Activated naive CD8-positive, alpha-beta T cell treated with anti-CD3 and anti-CD28 coated beads, Interleukin-2, amount 10 ng/mL, durations not matched to agents 7 days and 5 days (primary cell): ENCODE data around the gene TARS1. TPM values are rescaled to one million over a fixed set of nuclear protein-coding genes. Genes with fewer than 3 reads are reported as not detected.

Experiments used
- ATAC-seq: fragments of 150-1000 bp; cut with Tn5 transposase; one replicate; pipeline ENCODE4 v1.10.0; 2021; ENCODE audit warnings: low read depth, moderate library complexity
- POLR2A ChIA-PET: fragments of 350-600 bp; sonication (Branson Sonifier 250); formaldehyde crosslinking; loops from one replicate; lab custom pipeline; 2021; ENCODE audit warnings: antibody characterized with exemption; lab: Charles Lee
- DNase-seq: peaks from one replicate; pipeline ENCODE4 v3.0.0; 2021
- H3K27ac Mint-ChIP-seq: one replicate; pipeline ENCODE4 v1.8.0; 2022; ENCODE audit warnings: mild to moderate bottlenecking, mixed read lengths
- H3K27me3 Mint-ChIP-seq: one replicate; pipeline ENCODE4 v1.8.0; 2022; ENCODE audit warnings: mild to moderate bottlenecking, moderate library complexity, mixed read lengths
- H3K36me3 Mint-ChIP-seq: one replicate; pipeline ENCODE4 v1.8.0; 2021; ENCODE audit warnings: mild to moderate bottlenecking, mixed read lengths
- H3K4me1 Mint-ChIP-seq: one replicate; pipeline ENCODE4 v1.8.0; 2021; ENCODE audit warnings: mixed read lengths
- H3K4me3 Mint-ChIP-seq: one replicate; pipeline ENCODE4 v1.8.0; 2022; ENCODE audit warnings: mild to moderate bottlenecking, moderate library complexity, mixed read lengths
- H3K9me3 Mint-ChIP-seq: one replicate; pipeline ENCODE4 v1.8.0; 2021; ENCODE audit warnings: mixed read lengths
- total RNA-seq, 2 experiments: library from RNA; stranded (reverse); gene quantifications; one replicate each; pipeline ENCODE4 v1.2.3, GENCODE V29; 2021

TARS1 gene
- total RNA-seq, 2 experiments from 2014 or later, result 165 to 168 TPM

GRCh38 chr5:33457126-33457525 lies 16.4 kb downstream of the TARS1 start:
- peaks cover 6% of the 10 kb centered on the region for H3K4me1 Mint-ChIP-seq
- H3K27me3 Mint-ChIP-seq, result no peaks in the 10 kb centered on the region
- ATAC-seq, result no peak
- peaks cover 41% of the 10 kb centered on the region for H3K36me3 Mint-ChIP-seq
- DNase-seq, result no peak
- no peak overlapping the region for H3K4me3 Mint-ChIP-seq
- no peak overlapping the region for H3K27ac Mint-ChIP-seq
- POLR2A ChIA-PET, result interaction anchor here (1.1 kb wide), 1 partner anchor 11 kb away, joined by 3 read pairs; no protein-coding TSS in a partner anchor
- H3K9me3 Mint-ChIP-seq, result no peaks in the 10 kb centered on the region

DNA sequence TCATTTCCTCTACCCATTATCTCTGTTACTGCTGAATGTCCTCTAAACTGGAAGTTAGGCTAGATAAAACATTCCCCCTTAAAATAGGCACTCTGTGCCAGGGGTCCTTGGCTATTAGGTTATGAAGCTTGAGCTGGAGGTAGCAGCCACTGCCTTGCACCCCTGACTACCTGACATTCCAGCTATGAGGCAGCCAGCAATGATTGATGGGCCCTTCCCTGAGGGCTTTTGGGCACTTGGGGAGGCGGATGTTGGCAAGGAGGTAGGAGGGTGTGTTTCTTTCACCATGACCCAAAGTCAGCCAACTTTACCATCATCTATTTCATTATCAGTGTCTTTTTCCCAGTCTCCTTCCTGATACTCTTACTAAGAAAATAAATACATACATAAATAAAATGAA lies 17.1 kb downstream of the TARS1 start:
- Mint-ChIP-seq H3K27me3 (no peaks in the 10 kb centered on the region), H3K27ac (no peak overlapping the region), H3K36me3 (peaks cover 43% of the 10 kb centered on the region), H3K4me1 (peaks cover 4% of the 10 kb centered on the region), H3K9me3 (no peaks in the 10 kb centered on the region), H3K4me3 (no peak overlapping the region)
- POLR2A ChIA-PET, result interaction anchor here (1.1 kb wide), 1 partner anchor 12 kb away, joined by 3 read pairs; no protein-coding TSS in a partner anchor
- ATAC-seq (no peak), DNase-seq (no peak)

DNA sequence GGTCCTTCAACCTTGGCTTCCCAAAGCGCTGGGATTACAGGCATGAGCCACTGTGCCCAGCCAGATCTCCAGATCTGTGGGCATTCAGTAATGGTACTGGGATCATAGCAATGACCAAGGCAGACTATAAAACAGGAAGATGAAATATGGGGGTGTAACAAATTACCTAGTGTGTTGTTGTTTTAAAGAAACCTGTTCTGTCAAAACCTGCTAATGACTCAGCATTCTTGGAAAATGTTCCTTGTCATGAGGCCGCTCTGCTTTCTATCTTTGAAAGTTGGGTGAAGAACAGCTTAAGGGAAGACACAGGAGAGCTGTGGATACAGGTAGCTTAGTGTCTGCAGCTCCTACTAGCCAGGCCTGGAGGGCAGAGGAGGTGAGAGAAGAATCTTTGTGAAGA lies 19.4 kb downstream of the TARS1 start:
- POLR2A ChIA-PET, result interaction anchor here (0.7 kb wide), 1 partner anchor 19 kb away, joined by 6 read pairs; no protein-coding TSS in a partner anchor
- Mint-ChIP-seq H3K36me3 (peaks cover 40% of the 10 kb centered on the region), H3K4me3 (no peak overlapping the region), H3K4me1 (no peaks in the 10 kb centered on the region), H3K27ac (peak overlapping the region; percentile 39), H3K9me3 (no peaks in the 10 kb centered on the region), H3K27me3 (no peaks in the 10 kb centered on the region)
- ATAC-seq (no peak), DNase-seq (no peak)

DNA sequence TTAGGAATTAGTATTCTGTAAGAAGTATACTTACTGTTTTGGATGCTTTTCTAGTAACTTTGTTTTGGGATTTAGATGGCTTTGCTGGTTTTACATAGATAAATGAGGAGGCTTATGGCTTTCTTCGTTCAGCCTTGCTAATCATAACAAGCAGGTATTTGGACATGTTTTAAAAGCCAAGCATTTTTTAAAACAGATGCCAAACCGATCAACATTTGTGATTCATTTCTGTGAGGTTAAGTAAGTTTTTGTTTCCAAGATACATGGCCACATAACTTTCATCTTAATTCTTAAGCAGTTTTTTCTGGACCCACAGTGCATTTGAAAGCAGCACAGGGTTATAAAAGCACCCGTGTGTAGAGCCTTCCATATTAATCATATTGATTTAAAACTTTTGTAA lies 21.7 kb downstream of the TARS1 start:
- Mint-ChIP-seq H3K4me3 (no peak overlapping the region), H3K27ac (no peak overlapping the region), H3K27me3 (no peaks in the 10 kb centered on the region), H3K36me3 (peaks cover 37% of the 10 kb centered on the region), H3K9me3 (no peaks in the 10 kb centered on the region), H3K4me1 (no peaks in the 10 kb centered on the region)
- ATAC-seq, result no peak
- no peak for DNase-seq
- POLR2A ChIA-PET, result no interaction called here

DNA sequence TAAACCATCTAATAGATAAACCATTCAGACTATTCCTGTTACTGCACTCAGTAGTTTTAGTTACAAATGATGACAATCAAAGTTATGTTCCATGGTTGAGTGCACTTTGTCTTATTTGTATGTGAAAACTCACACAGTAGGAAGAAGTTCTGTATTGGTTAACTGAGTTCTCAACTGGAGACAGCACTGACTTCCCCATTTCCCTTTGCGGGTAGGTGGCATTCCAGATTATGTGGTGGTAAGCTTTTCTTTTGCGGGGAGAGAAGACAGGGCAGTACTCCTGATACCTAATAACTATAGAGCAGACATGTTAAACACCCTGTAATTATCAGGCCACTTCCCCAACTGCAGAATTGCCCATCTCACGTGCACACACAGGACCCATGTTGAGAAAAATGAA lies 24.4 kb downstream of the TARS1 start:
- H3K4me3 Mint-ChIP-seq, result no peak overlapping the region
- no peak for ATAC-seq
- H3K4me1 Mint-ChIP-seq, result no peaks in the 10 kb centered on the region
- no peak overlapping the region for H3K27ac Mint-ChIP-seq
- DNase-seq, result no peak
- POLR2A ChIA-PET, result no interaction called here
- peaks cover 39% of the 10 kb centered on the region for H3K36me3 Mint-ChIP-seq
- H3K9me3 Mint-ChIP-seq, result no peaks in the 10 kb centered on the region
- no peaks in the 10 kb centered on the region for H3K27me3 Mint-ChIP-seq

DNA sequence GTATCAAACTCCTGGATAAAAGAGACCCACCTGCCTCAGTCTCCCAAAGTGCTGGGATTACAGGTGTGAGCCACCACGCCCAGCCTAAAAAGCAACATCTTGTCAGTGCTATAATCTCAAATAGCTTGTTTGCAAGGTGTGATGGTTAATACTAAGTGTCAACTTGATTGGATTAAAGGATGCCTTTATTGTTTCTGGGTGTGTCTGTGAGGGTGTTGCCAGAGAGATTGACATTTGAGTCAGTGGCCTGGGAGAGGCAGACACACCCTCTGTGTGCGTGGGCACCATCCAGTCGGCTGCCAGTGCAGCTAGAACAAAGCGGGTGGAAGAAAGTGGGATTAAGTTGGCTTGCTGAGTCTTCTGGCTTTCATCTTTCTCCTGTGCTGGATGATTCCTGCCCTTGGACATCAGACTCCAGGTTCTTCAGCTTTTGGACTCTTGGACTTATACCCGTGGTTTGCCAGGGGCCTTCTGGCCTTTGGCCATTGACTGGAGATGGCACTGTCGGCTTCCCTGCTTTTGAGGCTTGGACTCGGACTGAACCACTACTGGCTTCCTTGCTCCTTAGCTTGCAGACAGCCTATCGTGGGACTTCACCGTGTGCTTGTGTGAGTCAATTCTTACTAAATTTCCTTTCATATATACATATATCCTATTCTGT lies 28.1 kb downstream of the TARS1 start:
- POLR2A ChIA-PET, result no interaction called here
- Mint-ChIP-seq H3K4me3 (no peak overlapping the region), H3K36me3 (peaks cover 54% of the 10 kb centered on the region), H3K9me3 (peaks cover 2% of the 10 kb centered on the region), H3K27ac (no peak overlapping the region), H3K4me1 (no peaks in the 10 kb centered on the region), H3K27me3 (no peaks in the 10 kb centered on the region)
- ATAC-seq (no peak), DNase-seq (no peak)

- H3K4me3 Mint-ChIP-seq, result no peak overlapping the region
- no peak overlapping the region for H3K27ac Mint-ChIP-seq
- H3K27me3 Mint-ChIP-seq, result no peaks in the 10 kb centered on the region
- H3K36me3 Mint-ChIP-seq, result peaks cover 66% of the 10 kb centered on the region
- POLR2A ChIA-PET, result no interaction called here
- ATAC-seq (no peak), DNase-seq (no peak)
- H3K4me1 Mint-ChIP-seq, result no peaks in the 10 kb centered on the region
- H3K9me3 Mint-ChIP-seq, result peaks cover 7% of the 10 kb centered on the region
These were observed 29.8 kb downstream of the TARS1 start for GRCh38 chr5:33470544-33470943.

- Mint-ChIP-seq H3K4me3 (no peak overlapping the region), H3K27ac (no peak overlapping the region), H3K9me3 (peaks cover 7% of the 10 kb centered on the region), H3K27me3 (no peaks in the 10 kb centered on the region), H3K4me1 (no peaks in the 10 kb centered on the region), H3K36me3 (peaks cover 68% of the 10 kb centered on the region)
- DNase-seq, result no peak
- no peak for ATAC-seq
- POLR2A ChIA-PET, result no interaction called here
These were observed 32.1 kb downstream of the TARS1 start for GRCh38 chr5:33472805-33473409.

- ATAC-seq (no peak), DNase-seq (no peak)
- H3K27ac Mint-ChIP-seq, result no peak overlapping the region
- H3K9me3 Mint-ChIP-seq, result peaks cover 7% of the 10 kb centered on the region
- POLR2A ChIA-PET, result no interaction called here
- no peaks in the 10 kb centered on the region for H3K27me3 Mint-ChIP-seq
- no peaks in the 10 kb centered on the region for H3K4me1 Mint-ChIP-seq
- no peak overlapping the region for H3K4me3 Mint-ChIP-seq
- H3K36me3 Mint-ChIP-seq, result peaks cover 66% of the 10 kb centered on the region
These were observed 33.2 kb downstream of the TARS1 start for GRCh38 chr5:33474004-33474403.

DNA sequence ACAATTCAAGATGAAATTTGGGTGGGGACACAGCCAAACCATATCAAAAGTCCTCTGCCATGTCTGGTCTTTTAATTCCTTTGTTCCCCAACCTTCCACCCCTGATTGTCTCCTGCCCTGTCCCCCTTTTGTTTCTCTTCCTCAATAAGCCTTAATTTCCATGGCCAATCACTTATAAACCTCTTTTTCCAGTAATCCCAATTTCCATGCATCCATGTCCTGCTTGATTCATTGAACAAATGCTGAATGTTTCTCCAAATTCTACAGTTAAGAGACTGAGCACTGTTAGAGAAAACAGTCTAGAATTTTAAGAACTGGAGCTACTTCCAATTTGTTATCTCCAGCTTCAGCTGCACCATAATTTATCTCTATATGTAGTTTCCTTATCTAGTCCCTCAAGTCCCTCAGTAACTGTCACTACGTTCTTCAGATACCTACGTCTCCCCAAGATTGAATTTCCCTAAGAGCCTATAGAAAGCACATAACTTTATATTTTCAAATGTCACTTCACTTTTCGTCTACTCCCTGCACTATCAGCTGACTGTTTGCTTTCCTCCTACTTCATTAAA lies 34.2 kb downstream of the TARS1 start:
- Mint-ChIP-seq H3K4me3 (no peak overlapping the region), H3K27ac (no peak overlapping the region), H3K36me3 (peaks cover 66% of the 10 kb centered on the region), H3K9me3 (peaks cover 7% of the 10 kb centered on the region), H3K27me3 (no peaks in the 10 kb centered on the region), H3K4me1 (no peaks in the 10 kb centered on the region)
- ATAC-seq (no peak), DNase-seq (no peak)
- POLR2A ChIA-PET, result no interaction called here

DNA sequence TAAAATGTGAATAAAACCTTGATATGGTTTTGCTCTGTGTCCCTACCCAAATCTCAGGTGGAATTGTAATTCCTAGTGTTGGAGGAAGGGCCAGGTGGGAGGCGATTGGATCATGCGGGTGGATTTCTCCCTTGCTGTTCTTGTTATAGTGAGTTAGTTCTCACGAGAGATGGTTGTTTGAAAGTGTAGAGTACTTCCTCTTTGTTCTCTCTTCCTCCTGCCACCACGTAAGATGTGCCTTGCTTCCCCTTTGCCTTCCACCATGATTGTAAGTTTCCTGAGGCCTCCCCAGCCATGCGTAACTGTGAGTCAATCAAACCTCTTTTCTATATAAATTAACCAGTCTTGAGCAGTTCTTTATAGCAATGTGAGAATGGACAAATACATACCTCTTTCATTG lies 34.9 kb downstream of the TARS1 start:
- DNase-seq, result no peak
- Mint-ChIP-seq H3K9me3 (peaks cover 7% of the 10 kb centered on the region), H3K4me1 (no peaks in the 10 kb centered on the region), H3K27me3 (no peaks in the 10 kb centered on the region), H3K4me3 (no peak overlapping the region), H3K27ac (no peak overlapping the region), H3K36me3 (peaks cover 60% of the 10 kb centered on the region)
- ATAC-seq, result no peak
- POLR2A ChIA-PET, result no interaction called here

DNA sequence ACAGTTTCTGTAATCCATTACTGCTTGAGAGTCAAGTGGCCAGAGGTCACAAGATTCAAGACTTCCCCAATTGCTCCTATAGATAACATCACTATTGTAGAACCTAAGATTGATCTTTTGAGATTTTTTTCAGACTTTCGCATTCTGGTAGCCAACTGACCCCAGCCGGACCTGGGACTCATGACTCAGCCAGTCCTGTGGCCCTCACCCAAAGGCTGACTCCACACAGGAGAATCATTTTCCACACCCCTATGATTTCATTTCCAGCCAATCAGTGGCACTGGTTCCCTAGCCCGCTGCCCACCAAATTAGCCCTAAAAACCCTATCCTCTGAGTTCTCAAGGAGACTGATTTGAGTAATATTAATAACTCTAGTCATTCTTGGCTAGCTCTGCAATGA lies 36.2 kb downstream of the TARS1 start:
- Mint-ChIP-seq H3K9me3 (peaks cover 7% of the 10 kb centered on the region), H3K27me3 (no peaks in the 10 kb centered on the region), H3K36me3 (peaks cover 47% of the 10 kb centered on the region), H3K4me3 (no peak overlapping the region), H3K4me1 (no peaks in the 10 kb centered on the region), H3K27ac (no peak overlapping the region)
- POLR2A ChIA-PET, result no interaction called here
- ATAC-seq (no peak), DNase-seq (no peak)

- no peaks in the 10 kb centered on the region for H3K27me3 Mint-ChIP-seq
- H3K4me3 Mint-ChIP-seq, result no peak overlapping the region
- DNase-seq, result no peak
- H3K9me3 Mint-ChIP-seq, result peaks cover 7% of the 10 kb centered on the region
- H3K4me1 Mint-ChIP-seq, result no peaks in the 10 kb centered on the region
- no peak overlapping the region for H3K27ac Mint-ChIP-seq
- H3K36me3 Mint-ChIP-seq, result peaks cover 40% of the 10 kb centered on the region
- POLR2A ChIA-PET, result no interaction called here
- no peak for ATAC-seq
These were observed 37.1 kb downstream of the TARS1 start for GRCh38 chr5:33477816-33478215.

DNA sequence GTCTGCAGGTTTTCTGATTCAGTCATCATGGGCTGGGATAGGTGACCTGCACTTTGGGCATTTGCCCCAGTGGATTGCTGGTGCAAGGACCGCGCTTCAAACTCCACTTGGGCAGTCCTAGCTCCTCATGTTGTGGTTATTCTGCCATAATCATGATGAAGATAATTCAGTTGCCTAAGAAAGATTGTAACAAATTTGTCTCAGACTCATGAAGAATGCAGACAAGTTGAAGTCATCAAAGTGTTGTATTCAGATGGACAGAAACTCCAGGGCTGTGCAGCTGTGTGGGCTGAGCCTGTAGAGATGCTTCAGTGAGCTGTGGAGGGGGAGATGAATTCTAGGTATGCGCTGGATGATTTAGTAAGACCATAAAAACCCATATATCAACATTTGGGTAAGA lies 38.5 kb downstream of the TARS1 start:
- ATAC-seq (no peak), DNase-seq (no peak)
- Mint-ChIP-seq H3K4me3 (no peak overlapping the region), H3K36me3 (peaks cover 29% of the 10 kb centered on the region), H3K4me1 (no peaks in the 10 kb centered on the region), H3K27me3 (no peaks in the 10 kb centered on the region), H3K9me3 (peaks cover 4% of the 10 kb centered on the region), H3K27ac (no peak overlapping the region)
- POLR2A ChIA-PET, result no interaction called here
